Dedifferentiated amniotic fluid mesenchymal stem cell (primary cell): ENCODE results near the gene GPR17.

Source experiments
- DNase-seq: peaks from one replicate; pipeline ENCODE4 v3.0.0-alpha.2; 2016; ENCODE audit errors: extremely low spot score

GPR17 gene

DNA sequence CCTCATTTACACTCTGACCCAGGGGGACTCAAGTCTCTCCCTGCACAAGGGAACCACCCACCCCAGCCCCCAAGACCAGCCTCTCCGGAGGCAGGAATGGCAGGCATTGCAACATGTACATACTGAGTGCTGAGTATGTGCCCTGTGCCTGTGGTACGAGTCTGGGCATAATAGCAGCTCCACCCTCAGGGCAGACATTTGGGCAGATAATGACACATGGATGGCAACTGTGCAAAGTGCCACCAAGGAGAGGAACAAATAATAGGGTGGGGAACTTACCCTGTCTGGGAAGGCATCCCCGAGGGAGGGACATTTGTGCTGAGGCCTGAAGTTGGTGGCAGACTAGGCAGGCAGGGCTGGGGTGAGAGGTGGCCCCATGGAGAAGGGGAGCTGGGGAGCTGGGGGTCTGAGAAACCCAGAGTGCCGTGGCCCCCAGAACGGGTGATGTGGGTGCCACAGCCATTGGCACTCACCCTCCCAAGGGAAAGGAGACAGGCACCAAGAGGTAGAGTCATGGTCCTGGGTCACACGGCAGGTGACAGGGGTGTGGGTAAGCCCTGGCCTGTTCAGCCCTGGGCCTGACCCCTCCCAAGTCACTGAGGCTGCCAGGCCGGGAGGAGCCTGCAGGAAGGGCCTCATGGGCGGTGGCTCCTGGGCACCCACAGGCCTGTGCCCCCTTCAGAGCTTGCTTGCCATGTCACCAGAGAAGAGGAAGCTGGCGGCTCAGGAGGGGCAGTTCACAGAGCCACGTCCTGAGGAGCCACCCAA is 15.7 kb upstream of the GPR17 start:
- DNase-seq = no peak

DNA sequence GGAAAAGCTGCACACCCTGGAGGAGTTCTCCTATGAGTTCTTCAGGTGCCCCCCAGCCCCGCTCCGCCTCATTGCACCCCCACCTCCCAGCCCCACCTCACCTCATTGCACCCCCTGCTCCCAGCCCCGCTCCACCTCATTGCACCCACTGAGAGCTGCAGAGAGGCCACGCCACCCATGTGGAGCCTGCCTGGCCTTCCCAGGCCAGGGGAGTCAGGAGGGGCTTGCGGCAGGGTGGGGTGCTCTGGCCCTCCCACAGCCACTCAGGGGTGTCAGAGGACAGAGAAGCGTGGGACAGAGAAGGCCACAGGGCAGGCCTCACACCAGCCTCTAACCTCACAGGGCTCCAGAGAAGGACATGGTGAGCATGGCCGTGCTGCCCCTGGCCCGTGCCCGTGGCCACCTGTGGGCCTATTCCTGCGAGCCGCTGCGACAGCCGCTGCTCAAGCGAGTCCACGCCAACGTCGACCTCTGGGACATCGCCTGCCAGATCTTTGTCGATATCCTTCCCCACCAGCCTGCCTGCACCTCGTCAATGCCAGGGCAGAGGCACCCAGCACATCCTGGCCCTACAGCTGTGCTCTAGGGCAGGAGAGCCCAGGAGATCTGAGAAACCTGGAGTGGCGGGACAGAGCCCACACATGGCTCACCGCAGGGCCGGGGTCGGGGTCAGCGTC is 15.0 kb upstream of the GPR17 start:
- no peak for DNase-seq

DNA sequence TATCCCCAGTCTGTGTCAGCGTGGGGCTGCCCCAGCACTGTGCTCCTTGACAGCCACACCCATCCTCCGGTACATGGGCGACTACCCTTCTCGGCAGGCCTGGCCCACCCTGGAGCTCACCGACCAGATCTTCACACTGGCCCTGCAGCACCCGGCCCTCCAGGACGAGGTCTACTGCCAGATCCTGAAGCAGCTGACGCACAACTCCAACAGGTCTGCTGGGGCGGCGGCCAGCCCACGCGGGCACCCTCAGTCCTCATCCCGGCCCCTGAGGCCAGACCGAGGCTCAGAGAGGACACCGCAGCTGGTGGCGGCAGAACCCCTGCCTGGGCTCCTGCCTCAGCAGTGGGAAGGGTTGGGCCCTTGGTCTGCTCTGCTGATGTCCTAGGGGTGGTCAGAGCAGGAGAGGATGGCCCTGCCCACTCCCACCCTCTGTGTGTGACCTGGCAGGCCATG is 14.4 kb upstream of the GPR17 start:
- no peak for DNase-seq

DNA sequence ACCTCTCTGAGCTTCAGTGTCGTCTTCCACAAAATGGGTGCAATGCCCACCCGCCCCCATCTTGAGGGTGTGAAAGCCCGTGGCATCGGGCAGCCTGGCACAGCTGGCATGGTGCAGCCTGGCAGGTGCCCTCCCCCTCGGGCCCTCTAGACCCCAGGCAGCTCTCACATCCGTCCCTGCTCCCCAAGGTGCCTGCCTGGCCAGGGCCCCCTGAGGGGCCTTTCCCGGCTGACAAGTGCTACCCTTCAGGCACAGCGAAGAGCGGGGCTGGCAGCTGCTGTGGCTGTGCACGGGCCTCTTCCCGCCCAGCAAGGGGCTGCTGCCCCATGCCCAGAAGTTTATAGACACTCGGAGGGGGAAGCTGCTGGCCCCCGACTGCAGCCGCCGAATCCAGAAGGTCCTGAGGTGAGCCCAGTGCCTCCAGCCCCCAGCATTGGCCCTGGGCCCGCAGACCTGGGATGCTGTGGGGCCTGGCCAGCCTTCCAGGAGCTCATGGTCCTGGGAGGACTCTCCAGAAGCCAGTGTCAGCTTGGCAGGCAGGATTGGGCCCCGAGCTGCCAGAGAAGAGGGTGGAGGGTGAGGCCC is 13.9 kb upstream of the GPR17 start:
- no peak for DNase-seq

DNA sequence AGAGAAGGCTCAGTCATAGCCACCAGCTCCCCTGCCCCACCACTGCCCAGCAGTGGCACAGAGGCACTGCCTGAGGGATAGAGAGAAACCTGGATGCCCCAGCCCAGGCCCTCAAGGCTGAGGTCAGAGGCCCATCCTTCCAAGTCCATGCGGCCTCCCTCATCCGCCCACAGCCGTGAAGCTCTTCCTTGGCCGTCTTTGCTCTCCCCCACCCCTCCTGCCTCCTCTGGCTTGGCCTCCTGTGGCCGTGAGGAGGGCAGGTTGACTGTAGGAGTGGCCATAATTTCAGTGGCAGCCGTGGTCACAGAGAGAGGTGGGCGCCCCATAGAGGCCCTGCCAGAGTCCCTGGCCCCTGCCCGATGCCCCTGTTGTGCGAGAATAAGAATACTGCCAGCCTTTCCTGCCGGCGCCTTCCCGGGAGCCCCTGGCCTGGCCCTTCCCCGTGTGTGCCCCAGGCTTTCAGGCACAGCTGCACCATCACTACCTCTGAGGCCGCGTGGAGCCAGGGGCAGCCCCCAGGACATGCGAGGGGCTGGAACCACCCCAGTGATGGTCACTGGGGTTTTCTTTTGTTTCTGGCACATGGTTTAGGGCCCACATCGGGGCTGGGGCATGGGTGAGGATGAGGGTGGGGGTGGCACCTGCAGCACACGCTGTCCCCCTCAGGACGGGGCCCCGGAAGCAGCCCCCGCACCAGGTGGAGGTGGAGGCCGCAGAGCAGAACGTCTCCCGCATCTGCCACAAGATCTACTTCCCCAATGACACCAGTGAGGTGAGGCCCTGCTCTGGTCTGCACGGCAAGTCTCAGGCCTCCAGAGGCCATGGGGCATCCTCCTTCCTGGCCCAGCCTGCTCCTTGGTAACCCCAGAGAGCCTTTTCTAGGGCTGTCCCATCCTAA is 13.1 kb upstream of the GPR17 start:
- no peak for DNase-seq

DNA sequence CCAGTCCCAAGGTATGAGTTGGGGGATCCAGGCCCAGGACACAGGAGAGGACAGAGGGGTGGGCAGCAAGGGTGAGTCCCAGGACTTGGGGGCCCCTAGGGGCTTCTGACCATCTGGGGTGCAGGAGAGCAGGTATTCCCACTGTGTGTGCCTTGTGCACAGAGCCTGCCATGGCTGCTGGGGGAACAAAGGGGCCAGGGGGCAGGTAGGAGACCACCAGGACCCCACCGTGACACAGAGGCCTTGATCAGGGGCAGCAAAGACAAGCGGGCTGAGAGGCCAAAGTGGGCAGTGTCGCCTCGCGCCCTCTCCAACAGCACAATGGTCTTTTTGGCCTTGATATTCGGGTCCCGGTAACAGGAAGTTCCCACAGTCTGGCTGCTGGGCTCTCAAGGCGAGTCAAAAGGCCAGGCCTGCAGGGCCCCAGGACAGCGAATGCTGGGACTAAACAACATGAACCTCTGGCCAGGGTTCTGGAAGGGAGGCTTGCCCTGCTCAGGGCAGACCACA is 12.3 kb upstream of the GPR17 start:
- DNase-seq = no peak

DNA sequence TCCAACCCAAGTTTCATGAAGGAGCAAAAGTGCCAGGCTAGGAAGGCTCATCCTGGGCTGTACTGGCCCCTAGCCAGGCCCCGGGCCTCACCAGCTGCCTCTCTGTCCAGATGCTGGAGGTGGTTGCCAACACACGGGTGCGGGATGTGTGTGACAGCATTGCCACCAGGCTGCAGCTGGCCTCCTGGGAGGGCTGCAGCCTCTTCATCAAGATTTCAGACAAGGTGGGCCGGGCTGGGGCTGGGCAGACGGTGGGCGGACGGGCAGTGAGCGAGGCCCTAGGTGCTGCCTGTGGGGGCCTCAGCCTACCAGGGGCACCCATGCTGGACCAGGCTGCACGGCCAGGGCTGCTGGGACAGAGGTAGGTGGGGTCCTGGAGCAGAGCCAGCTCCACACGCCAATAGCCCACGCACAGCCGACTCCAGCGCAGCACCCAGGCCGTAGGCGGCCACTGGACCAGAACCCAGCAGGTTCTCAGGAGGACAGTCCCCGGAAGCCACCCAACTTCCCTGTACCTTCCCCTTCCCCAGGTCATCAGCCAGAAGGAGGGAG is 11.8 kb upstream of the GPR17 start:
- no peak for DNase-seq

DNA sequence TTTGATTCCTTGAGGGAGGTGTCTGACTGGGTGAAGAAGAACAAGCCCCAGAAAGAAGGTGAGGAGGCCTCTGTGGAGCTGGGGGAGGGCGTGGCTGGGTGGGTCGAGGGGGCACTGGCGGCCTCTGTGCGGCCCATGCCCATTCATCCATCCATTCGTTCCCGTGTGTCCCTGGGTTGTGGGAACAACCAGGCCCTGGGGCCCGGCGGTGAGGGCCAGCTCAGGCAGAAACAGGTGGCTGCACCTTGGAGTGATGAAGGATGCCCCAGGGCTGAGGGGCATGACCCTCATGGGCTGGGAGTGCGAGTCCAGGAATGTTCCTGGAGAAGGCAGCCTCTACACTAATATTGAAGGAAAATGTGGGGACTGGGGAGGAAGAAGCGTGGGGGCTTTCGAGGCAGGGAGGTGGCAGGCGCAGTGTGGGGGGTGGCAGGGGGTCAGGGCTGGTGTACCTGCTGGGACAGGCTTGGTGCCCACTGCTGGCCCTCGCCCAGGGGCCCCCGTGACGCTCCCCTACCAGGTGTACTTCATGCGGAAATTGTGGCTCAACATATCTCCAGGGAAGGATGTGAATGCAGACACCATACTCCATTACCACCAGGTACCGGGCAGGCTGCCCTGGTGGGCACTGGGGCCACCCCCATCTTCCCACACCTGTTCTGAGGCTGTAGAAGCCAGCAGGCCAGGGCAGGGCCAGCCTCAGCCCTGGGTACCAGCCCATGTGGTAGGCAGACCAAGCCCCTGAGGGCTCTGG is 11.2 kb upstream of the GPR17 start:
- DNase-seq = no peak

DNA sequence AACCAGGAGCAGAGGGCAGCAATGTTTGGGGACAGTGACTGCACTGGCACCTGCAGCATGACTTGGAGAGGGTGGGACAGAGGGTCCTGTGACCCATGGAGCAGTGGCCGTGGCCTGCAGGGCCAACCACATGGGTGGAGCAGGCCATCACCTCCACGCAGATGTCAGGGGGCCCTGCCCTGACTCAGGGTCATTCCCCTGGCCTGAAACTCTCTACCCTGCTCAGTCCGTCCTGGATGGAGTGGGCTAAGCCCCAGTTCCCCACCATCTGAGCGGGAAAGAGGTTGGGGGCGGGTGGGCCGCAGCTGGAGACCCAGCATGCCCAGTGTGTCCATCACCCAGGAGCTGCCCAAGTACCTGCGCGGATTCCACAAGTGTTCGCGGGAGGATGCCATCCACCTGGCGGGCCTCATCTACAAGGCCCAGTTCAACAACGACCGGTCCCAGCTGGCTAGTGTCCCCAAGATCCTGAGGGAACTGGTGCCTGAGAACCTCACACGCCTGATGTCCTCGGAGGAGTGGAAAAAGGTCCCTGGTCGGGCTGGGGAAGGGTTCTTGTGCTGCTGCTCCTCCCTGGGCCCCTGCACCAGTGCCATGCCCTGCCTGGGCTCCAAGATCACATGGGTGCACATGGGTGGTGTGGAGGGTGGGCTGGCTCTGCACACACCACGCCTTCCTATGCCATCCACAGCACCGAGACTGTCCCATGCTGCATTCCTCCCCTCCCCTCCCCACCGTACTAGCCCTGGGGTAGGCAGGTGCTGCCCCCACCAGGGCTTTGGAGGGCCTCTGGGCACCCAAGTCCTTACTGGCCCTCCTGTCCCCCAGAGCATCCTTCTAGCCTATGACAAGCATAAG is 10.3 kb upstream of the GPR17 start:
- DNase-seq = no peak

DNA sequence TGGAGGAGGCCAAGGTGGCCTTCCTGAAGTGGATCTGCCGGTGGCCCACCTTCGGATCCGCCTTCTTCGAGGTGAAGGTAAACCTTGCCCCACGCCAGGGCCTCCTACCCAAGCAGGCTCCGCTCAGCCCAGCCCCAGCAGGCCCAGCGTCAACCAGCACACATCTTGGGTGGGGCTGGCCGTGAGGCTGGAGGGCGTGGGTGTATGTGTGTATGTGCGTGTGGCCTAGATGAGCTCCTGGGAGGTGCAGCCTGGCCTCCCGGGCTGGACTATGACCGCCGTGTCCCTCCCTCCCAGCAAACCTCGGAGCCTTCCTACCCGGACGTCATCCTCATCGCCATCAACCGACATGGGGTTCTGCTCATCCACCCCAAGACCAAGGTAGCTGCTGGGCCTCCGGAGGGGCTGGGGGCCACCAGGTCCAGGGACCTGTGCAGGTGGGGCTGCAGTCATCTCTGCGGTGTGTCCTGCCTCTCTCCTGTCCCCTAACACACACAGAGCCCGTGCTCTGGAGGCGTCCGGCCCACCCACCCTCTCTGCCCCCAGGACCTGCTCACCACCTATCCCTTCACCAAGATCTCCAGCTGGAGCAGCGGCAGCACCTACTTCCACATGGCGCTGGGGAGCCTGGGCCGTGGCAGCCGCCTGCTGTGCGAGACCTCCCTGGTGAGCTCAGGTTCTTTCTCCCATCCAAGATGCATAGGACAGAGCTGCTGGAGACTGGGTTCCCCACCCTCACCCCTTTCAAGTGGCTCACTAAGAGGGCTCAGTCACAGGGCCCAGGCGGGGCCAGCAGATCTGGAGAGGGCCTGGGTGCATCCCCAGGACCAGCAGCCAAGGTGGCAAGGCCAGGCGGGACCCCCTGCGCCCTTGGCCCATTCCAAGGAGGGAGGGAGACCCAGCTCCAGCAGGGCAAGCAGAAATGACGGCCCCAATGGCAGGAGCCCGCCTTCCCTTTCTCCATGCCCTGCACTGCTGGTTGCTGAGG is 9.4 kb upstream of the GPR17 start:
- no peak for DNase-seq

DNA sequence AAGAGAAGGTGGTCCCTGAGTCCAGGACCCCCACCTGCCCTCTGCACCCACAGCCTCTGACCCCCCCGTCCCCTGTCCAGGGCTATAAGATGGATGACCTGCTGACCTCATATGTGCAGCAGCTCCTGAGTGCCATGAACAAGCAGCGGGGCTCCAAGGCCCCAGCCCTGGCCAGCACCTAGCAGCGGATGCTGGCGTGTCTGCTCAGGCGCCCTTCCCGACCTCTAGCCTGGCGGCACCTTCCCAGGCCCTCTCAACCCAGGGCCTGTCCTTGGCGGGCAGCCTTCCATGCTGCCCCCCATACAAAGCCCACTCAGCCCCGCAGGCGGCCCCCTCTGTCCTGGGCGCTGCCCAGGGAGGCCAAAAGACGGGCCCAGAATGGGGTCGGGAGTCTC is 8.7 kb upstream of the GPR17 start:
- DNase-seq = no peak

DNA sequence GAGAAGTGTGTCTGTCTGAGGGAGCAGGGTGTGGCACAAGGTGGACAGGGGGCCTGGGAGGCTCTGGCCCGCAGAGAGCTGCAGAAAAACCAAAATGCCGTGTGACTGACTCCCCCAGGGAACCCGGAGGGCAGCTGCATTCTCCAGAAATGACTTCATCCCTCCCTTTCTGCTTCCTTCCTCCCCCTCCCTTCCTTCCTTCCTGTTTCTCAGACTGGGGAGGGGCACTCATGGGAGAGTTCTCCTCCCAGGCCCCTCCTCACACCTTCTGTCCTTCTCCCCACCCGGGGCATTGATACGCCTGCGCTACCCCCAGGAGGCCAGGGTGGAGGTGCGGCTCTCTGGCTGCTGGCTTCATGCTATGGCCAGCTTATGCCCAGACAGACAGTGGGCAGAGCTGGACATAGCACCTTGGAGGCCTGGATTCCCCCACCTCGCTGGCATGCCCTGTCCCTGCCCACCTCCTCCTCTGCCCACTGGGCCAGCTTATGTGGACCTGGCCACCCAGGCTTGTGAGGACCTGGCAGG is 8.2 kb upstream of the GPR17 start:
- DNase-seq = peak; percentile 78

DNA sequence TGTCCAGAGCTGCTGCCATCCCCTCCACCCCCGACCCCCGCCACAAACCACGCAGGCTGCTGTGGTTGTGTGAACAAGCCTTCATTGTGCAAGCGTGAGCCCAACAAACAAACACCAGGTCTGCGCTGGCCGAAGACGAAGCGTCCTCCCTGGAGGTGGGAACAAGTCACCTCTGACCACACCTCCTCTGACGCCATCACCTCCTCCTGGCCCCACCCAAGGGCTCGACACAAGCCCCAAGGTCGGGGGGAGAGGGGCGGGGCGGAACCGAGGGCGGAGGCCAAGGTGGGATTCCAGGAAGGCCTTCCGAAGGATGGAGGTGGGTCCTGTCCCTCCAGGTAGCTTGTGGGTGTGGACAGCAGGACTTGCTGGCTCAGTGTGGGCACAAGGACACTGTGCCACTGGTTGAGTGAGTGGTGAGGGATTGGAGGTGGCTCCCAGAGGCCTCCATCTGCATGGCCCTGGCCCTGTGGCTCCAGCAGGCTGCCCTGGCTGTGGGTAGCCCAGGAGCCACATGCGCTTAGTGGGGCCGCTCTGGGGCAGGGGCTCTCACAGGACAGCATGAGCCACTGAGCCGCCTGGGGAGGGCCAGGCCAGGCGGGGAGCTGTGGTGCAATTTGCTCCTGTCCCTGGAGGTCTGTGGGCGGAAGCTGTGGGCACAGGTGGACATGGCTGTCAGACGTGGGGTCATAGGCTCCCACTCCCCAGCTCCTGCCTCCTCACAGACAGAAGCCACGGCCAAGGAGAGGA is 7.4 kb upstream of the GPR17 start:
- DNase-seq = no peak

DNA sequence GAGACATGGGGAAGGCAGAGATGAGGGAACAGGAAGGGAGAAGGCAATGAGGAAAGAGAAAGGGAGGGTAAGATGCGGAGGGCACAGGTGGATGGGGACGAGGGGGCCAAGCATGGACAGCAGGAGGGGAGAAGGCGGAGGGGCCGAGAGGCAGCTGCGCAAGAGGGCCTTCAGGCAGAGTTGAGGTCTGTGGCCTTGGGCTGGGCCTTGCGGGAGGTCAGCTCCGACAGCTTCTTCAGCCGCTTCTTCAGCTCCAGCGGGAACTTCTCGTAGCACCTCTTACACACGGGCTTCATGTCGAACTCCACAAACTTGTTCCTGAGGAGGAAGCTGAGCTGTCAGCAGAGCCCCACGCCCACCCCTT is 6.9 kb upstream of the GPR17 start:
- no peak for DNase-seq

DNA sequence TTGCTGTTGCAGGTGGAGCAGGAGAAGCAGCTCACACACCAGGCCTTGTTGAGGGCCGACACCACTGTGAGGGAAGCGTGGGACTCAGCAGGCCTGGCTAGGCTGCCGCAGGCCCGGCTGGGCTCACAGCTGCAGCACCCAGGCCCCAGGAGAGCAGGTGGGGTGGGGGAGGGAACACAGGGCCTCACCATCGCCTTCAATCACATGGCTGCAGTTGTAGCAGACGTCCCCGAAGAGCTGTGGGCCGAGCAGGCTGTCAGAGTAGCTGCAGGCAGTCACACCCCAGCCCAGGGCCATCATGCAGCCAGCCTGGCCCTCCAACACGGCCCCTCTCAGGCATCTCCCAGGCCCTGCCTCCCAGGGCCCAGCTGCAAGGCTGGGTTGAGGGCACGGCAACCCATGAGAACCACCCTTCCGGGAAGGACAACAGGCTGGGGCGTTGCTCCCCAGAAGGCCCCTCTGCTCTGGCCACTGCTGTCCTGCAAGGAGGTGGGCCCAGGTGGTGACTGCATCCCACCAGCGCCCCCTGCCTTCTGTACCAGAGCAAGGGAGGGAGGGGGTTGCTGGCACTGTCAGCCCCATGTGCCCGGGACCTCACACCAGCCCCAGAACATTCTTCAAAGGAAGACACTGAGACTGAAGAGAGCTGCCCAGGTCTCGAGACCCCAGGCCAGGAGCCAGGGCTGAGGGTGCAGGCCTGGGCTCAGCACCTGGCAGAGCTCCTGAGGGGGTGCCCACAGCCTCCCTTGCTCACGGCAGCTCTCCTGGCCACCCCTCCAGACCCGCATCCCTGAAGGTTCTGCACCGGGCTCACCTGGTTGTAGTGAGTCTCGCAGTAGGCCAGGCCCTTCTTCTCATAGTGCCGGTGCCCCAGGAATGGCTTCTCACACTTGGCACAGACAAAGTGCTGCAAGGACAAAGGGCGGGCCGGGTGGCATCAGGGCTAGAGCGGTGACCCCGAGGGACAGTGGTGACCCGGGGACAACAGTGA is 5.6 kb upstream of the GPR17 start:
- DNase-seq = no peak

DNA sequence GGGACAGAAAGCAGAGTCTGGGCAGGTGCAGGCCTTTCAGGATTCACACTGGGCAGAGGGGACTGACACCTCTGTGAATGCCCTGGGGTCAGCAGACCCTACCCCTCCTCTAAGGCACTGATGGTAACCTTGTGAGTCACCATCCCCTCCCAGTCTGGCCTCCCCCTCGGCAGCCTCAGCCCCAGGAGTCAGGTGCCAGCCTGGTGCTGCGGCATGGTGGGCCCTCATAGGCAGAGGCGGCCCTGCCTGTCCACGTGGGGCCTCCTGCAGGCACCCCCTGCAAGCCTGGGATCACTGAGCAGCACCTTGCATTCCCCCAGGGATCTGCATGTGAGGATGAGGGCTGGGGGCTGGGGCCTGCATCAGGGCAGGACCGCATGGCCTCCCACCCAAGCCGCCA is 4.8 kb upstream of the GPR17 start:
- DNase-seq = no peak
